Measurements from ENCODE around the gene RC3H2.

GRCh38 chr9:122857815-122858214 is 47.3 kb downstream of the RC3H2 start:
- TF ChIP-seq, protein P1, sequence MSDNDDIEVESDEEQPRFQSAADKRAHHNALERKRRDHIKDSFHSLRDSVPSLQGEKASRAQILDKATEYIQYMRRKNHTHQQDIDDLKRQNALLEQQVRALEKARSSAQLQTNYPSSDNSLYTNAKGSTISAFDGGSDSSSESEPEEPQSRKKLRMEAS (IDR thresholded peaks at IDR 0.05) = no peak
- TF ChIP-seq TAF1 (IDR thresholded peaks at IDR 0.05; ENCODE audit: low read depth) = no peak
- TF ChIP-seq CEBPB (IDR thresholded peaks at IDR 0.05) = no peak
- TF ChIP-seq NFIC (IDR thresholded peaks at IDR 0.05) = no peak
- TF ChIP-seq, protein P2, sequence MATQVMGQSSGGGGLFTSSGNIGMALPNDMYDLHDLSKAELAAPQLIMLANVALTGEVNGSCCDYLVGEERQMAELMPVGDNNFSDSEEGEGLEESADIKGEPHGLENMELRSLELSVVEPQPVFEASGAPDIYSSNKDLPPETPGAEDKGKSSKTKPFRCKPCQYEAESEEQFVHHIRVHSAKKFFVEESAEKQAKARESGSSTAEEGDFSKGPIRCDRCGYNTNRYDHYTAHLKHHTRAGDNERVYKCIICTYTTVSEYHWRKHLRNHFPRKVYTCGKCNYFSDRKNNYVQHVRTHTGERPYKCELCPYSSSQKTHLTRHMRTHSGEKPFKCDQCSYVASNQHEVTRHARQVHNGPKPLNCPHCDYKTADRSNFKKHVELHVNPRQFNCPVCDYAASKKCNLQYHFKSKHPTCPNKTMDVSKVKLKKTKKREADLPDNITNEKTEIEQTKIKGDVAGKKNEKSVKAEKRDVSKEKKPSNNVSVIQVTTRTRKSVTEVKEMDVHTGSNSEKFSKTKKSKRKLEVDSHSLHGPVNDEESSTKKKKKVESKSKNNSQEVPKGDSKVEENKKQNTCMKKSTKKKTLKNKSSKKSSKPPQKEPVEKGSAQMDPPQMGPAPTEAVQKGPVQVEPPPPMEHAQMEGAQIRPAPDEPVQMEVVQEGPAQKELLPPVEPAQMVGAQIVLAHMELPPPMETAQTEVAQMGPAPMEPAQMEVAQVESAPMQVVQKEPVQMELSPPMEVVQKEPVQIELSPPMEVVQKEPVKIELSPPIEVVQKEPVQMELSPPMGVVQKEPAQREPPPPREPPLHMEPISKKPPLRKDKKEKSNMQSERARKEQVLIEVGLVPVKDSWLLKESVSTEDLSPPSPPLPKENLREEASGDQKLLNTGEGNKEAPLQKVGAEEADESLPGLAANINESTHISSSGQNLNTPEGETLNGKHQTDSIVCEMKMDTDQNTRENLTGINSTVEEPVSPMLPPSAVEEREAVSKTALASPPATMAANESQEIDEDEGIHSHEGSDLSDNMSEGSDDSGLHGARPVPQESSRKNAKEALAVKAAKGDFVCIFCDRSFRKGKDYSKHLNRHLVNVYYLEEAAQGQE (IDR thresholded peaks at IDR 0.05; ENCODE audit: low read depth) = no peak
- TF ChIP-seq CREB1 (IDR thresholded peaks at IDR 0.05; ENCODE audit: low read depth) = no peak
- TF ChIP-seq TEAD4 (IDR thresholded peaks at IDR 0.05) = no peak
